Regular cardiac myocyte (primary cell): Measurements from ENCODE around the gene NRBF2. TPM values are rescaled to one million over a fixed set of nuclear protein-coding genes. Genes with fewer than 3 reads are reported as not detected.

Source experiments
- total RNA-seq: library from RNA; depleted of rRNA; stranded (reverse); fragments of >200 nt; gene quantifications from 2 replicates; pipeline ENCODE4 v1.2.3, GENCODE V29; 2014

The NRBF2 gene
- total RNA-seq = 25.9 and 34.7 TPM in 2 replicates

DNA sequence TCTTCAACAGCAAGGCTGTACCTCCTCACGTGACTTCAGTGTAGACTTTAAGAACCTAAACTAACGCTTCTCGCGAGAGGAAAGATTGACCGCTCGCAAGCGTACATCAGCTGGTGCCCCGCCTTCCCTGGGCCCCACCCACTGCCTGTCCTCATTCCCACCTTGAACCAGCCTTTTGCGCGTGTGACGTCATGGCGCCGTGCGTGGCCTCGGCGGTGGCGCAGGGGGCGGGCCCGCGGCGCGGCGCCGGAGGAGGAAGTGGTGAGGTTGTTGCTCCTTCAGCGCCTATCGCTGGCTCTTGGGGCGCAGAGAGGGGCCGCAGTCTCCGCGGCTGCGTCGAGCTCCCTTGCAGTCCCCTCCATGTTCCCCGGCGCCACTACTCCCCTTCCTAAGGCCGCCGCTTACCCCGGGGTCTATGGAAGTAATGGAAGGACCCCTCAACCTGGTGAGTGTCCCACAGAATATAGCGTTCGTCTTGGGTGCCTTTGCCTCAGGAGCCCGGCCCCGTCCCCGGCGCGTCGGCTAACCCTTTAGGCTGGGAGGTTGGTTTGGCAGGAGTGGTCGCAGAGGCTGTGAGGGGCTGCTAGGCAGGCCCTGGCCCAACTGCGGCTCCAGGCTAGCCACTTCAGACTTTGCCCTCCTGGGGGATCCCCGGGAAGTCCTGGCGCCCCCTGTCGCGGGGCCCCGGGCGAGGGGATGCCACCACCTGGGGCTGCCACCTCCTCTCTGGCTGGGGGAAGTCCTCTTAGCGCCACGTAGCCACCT lies at the start of gene NRBF2:
Gene NRBF2 (plus strand): TSS at position 273 of the 765 bp plus-strand sequence. CDS start 143 bp downstream, at position 416.

